Medulla oblongata (tissue), 1 donor: Measurements from ENCODE around the gene PTGES2.

Source experiments
- DNase-seq: peaks from one replicate; pipeline ENCODE4 v3.0.0-alpha.2; 2015; ENCODE audit errors: extremely low spot score

PTGES2 gene

DNA sequence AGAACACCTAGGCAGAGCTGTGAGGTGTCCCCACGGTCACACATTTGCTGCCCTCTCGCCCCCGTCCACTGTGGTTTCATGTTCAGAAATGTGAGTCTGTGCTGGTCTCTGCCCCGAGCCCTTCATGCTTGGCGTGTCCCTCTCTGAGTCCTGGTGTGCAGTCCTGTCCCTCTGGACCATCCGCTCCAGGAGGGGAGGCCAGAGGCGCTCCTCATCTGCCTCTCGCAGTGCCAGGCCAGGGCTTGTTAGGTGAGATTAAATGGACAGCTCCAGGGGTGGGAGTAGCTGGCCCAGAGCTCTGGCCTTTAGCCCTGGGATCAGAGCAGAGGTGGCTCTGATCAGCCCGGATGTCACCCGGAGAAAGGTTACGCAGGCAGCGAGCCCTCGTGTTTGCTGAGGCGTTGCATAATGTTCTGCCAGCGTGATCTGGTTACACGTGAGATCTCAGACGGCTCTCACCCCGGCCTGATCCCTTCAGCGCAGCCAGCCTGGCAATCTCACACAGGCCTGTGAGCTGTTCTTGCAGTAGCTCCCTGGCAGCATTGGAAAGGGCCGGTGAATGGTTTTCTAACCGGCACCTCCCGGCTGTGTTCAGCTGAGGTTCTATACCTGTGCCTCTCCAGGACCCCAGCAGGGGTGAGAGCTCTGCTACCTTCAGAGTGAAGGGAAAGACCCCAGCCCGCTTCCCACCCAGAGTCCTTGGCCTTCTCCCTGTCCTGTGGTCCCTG is 24.5 kb downstream of the PTGES2 start:
- DNase-seq, result no peak

DNA sequence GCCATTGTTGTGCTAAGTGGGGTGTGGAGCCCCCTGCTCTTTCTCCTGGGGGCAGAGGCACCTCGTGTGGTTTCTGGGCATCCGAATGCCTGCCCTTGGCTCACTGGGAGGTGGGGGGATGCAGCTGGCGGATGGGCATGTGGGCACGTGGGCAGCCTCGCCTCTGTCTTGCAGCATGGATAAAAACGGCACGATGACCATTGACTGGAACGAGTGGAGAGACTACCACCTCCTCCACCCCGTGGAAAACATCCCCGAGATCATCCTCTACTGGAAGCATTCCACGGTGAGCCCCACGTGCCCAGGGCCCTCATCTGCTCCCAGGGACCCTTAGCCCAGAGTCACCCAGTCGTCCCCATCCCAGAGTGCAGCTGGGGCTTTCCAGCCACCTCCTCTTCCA is 25.3 kb downstream of the PTGES2 start:
- no peak for DNase-seq

DNA sequence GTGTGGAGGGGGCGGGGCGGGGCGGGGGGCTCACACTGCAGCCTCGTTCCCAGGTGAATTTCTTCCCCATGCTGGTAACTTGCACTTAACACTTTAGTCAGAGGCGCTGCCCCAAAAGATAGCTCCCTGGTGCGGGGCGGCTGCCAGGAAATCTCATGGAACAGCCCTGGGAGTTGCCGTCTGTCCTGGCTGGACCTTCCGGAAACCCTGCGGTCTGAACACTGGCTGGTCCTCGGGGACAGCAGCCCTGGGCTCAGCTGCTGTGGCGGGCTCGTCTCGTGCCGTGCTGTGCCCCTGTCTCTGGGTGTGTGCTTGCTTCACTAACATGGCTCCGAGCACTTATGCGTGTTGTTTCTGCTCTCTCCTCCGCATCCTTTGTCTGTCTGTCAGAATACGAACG is 25.8 kb downstream of the PTGES2 start:
- no peak for DNase-seq

DNA sequence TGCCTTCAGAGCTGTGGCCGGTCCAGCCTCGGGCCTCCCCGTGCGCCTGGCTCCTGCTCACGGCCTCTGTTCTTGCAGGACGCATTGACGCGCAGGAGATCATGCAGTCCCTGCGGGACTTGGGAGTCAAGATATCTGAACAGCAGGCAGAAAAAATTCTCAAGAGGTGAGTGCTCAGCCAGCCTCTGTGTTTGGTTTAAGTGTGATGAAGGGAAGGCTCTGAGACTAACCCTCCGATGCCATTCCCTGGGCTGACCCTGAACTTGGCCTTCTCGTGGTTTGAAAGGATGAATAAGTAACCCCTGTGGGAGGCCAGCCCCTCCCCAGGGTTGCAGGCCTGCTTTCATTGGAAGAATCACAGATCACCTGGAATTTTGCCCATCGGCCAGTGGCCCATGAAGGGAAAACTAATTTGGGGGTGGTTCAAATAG is 26.3 kb downstream of the PTGES2 start:
- no peak for DNase-seq

DNA sequence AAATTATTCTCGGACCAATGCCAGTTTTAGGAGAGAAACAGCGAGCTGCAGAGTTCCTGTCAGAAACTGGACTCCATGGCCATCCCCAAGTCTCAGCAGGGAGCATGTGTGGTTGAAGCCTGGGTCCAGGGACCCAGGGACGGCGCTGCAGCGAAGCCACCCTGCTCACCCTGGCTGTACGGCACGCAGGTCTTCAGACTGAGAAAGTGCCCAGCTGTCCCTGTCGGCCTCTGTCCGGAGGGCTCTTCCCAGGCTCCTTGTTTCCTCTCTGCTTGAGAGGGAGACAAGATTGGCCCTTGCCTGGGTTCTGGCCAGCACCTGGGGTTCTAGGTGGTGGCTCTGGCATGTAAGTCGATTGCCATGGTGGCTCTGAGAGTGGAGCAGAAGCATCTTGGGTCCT is 26.9 kb downstream of the PTGES2 start:
- DNase-seq, result no peak

DNA sequence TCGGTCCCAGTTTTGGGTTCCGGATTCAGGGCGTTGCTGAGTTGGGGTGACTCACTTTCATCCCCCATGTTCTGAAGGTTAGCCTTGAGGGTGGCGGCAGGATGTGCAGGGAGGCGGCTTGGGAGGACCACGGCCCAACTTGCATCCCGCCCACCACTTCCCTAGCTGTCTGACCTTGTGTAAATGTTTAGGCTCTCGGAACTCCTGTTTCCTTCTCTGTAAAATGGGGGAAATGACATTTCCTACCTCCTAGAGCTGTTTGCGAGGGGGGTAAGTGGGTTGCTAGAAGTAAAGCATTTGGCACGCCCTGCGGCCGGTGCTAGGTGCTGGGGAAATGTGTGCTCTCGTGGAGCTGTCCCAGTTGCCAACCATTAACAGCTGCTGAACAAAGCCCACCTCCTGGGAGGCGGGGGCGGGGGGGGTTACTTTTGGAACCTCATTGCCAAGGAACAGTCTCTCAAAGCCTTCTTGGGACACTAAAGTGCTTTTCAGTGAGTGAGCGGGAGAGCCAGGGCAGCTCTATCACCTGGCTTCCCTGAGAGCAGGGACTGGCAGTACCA is 27.5 kb downstream of the PTGES2 start:
- no peak for DNase-seq

DNA sequence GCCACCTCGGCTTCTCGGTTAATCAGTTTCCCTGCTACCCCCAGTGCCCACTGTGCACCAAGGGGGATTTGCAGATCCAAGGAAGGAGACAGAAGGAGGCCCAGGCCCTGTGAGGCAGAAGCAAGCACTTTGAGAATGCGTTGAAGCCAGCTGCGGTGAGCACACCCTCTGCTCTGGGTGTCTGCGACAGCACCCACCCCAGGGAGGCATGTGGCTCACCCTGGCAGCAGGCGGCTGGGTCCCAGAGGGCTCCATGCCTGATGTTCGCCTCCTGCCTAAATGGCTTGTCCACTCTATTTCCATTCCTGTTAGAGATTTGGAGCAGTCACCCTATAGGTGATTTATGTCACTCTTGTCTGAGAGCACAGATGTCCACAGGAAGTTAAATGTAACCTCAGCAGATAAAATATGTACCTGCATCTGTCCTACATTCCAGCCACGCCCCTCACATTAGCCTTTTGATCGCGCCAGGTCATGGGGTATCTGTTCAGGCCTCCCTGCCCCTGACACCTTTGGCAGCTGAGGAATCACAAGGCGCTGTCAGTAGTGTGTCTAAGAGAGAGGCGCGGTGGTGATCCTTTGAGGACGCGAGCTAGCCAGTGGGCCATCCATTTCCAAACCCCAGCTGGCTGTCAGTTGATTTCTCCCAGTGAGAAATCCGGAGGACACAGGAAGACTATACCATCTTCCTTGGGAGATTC is 28.1 kb downstream of the PTGES2 start:
- DNase-seq, result no peak

DNA sequence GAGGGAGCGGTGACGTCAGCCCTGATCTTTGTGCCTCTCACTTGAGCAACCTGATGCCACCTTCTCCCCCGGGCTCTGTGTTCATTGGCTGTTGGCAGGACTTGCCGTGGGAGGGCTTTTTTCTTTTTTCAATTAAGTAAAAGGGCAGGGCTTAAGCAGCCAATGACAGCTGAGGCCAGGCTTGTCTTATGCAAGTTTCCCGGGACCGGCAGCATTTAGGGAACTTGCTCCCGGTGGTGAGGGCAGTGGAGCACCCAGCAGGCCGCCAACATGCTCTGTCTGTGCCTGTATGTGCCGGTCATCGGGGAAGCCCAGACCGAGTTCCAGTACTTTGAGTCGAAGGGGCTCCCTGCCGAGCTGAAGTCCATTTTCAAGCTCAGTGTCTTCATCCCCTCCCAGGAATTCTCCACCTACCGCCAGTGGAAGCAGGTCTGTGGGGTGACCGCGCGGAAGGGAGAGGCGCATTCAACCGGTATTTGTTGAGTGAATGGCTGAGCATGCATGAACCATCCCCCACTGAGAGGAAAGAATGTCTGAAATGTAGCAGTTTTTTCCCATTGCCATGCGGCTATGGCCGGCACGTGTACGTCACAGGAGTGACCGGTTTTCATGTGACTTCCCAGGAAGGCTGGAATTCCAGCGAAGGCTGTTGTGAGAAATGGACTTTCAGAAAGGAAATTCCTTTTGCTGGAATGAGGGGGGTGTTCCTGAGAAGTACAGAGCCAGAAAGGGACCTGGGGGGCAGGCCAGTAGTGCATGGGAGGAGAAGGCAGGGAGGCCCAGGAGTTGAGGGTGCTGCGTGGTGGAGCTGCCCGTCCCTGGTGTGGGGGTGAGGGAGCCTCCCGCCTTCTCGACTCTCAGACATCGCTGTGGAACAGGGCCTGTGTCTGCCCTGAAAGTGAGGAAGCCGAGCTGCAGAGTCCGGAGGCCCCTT is 29.0 kb downstream of the PTGES2 start:
- DNase-seq, result peak; percentile 91

DNA sequence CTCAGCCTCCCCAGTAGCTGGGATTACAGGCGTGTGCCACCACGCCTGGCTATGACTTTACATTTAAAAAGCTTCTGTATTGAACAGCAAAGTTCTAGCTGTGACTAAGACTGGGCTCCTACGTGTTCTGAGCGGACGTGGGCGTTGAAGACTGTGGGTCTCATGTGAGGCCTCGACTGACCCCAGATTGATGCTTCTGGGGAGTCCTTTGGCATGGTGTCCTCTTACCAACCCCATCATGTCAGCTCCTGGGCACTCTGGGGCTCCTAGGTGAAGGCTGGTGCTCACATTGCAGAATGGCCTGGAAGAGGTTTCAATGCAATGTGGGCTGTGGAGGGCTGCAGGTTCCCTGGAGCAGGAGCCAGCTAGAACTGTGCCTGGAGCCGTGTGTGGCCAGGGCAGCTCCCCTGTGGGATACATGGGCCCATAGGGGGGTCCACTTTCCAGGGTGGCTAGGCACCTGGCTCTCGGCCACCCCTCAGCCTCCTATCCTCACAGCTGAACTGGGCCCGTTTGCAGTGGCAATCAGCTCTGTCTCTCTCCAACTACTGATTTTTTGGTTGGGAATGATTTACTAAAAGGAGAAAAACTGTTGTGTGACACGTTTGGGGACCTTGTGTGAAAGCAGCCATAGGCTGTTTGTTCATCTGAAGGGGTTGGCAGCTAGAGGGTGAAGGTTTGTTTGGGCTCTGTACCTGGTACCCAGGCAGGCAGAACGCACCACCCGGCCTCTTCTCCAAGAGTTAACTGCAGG is 29.8 kb downstream of the PTGES2 start:
- DNase-seq, result no peak

DNA sequence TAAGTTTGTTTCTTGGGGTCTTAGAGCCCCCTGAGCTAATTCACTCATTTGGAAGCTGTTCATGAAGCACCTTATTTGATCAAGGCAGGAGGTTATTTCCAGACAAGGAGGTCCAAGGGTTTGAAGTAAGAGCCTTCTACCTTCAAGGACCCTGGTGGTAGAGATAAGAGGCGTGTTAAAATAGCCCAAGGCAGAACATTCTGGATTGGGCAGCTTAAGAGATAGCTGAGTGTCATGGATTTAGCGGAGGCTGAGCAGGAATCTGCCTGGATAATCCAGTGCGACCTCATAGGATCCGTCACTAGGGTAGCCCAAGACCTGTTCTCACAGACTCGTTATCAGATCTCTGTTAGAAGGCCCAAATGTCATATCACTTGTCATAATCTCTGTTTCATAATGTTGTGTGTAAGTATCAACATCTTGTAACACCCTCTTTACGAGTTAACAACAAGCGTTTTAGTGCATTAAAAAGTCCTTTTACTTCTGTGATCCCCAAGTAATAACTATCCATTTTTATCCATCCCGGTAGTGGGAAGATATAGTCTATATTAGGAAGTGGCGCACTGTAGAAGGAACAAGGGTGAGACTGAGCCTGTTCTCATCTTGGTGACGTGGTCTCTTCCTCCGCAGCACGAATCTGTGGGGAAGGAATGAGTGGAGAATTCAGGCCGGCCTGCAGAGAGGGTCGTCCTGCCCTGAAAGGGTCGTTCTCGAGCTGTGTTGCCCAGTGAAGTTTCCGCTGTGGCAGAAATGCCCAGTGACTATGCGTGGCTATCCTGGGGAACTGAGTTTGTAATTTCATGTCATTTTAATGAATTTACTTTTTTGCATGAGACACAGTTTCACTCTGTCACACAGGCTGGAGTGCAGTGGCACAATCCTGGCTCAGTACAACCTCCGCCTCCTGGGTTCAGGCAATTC is 30.7 kb downstream of the PTGES2 start:
- no peak for DNase-seq

DNA sequence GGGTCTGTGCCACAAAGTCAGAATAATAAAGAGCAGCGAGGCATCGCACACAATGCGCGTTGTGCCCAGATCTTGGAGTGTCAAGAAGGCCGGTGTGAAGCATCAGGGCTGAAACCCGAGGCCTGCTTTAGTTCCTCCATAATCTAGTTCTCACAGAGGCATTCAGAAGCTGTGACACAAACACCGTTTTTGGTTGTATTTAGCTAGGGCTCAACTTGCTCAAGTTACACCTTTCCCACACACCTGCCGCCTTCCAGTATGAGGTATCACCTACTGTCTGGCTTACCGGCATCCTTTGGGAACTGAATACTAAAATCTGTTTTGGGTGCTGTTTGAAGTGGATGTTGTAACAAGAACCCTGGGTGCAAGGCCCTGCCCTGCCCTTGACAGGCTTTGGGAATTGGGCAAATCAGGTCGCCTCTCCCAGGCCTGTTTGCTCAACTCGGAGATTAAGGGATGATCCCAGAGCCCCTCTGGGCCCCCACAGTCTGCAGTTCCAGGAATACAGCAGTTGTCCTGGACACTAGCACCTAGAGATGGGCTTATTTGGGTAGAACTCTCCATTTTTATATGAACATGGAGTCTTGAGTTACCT is 32.5 kb downstream of the PTGES2 start:
- DNase-seq, result no peak

DNA sequence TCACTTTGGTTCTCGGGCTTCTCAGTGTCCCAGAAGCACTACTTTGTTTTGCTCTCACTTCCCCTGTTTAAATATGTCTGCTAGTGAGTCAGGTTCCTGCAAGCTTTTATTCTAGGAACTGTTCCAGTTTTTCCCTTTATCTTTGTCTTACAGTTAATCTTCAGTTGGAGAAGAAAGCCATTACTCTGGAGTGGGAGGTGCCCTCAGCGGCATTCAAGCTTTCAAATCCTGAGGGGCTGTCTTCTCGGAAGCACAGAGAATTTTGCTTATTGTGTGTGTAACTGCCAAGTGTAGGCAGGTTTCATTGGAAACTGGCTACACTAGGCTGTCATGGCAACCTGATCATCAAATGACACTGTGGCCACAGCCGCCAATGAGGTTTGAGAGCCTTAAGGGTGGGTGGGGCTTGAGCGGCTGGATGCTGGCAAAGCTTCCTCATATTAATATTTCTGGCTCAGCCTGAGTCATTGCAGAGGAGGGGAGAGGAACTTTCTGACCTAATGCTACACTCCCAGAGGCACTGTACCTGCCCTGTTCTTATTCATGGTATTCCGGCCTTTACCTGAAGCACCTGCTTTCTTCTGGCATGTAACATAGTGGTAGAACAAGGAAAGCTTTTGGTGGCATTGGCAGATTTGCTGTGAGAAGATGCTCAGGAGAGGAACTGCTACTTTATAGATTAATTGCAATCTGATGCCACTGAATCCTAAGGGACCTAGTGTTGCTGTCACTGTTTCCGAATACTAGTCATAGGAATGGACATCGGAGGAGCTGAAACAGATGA is 33.2 kb downstream of the PTGES2 start:
- peak; percentile 94 for DNase-seq

DNA sequence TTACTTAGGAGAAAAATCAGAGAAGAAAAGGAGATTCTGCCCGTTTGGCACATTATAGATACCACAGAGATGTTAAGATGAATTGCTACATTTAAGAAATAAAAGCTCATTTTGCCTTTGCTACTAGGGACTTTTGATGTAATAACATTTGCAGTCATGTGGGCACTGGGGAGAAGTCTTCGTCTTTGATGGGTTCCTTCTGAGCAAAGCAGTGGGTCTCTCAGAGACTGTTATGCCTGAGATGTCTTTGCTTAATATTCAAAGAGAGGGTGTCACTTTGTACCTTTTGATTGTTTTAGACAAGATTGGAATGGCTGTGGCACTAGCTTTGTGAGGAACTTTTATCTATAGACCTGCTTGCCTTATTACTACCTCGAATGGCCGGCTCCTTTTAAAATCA is 34.5 kb downstream of the PTGES2 start:
- no peak for DNase-seq

DNA sequence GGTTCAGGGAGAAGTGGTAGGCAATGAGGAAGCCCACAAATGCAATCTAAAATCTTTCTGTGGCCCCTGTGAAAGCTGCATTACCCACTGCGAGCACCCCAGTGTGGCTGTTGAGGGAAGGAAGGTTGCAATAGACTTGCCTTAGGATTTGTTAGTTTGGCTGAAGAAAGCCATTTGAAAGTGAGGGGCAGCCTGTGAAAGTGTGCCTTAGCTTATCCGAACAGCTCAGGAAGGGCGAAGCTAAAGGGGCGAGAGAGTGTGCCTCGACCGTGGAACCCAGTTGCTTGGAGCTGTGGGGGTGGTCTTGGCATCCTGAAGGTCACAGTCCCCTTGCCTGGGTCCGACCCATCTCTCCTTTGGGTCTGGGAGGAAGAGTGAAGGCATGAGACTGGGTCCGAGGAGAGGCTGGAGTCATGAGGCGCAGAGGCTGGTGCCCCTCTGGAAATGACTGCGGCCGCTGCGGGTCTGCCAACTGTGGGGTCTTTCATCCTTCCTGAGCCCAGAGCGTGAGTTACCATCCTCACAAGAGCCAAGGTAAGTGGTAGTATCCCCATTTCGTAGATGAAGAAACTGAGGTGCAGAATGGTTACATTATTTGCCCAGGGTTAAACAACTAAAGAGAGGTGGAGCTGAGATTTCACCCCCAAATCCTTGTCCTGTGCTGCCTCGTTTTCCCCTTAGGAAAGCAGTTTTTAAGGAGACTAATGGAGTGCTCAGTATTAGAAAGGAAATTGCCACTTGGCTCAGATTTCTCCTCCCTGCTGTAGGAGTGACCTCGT is 35.1 kb downstream of the PTGES2 start:
- DNase-seq, result no peak

DNA sequence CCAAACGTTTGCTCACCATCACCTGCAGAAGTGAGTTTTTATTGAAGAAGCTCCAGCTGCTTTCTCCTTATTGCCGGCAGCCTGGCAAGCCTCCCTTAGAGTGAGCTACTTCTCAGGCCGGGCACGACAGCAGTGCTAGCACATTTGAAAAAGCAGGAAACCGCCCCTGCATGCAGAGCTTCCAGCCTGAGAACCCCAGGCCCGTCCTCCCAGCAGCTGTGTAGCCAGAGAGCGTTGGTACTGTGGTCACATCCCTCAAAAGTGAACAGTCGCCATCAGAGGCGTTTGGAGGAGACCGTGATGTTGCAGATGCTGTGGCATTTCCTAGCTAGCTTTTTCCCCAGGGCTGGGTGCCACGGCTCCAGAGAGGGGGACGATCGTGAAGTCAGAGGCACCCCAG is 36.0 kb downstream of the PTGES2 start:
- DNase-seq, result peak; percentile 65

DNA sequence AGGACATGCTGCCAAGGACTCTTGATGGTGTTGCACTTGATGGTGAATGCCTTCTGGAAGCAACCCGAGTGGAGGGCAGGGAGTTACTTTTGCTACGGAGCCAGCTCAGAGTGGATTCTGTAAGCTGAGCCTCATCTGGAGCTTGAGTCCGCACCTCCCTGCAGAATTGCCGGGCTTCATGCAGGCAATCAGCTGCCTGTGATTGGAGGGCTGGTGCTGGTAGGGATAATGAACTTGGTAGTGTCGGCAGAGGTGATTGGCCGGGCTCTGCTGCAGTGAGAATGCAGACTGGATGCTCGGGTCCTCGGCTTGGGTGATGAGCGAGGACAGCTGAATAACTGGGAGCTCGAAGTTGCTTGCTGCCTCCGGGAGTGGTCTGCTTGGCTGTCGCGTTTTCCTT is 36.4 kb downstream of the PTGES2 start:
- DNase-seq, result peak; percentile 87

DNA sequence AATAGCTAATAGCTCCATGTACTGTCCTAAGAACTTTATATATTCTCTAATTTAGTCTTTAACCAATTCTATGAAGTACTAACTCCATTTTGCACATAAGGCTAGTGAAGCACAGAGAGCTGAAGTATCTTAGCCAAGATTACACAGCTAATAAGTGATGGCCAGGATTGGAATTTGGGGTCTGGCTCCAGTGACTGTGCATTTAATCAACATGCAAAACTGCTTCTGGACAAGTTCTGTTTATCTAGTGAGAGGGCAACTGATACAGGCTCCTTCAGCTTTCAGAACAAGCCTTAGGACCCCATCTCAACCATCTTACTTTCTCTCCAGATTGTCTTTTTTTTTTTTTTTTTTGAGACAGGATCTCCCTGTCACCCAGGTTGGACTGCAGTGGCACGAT is 38.2 kb downstream of the PTGES2 start:
- DNase-seq, result no peak

DNA sequence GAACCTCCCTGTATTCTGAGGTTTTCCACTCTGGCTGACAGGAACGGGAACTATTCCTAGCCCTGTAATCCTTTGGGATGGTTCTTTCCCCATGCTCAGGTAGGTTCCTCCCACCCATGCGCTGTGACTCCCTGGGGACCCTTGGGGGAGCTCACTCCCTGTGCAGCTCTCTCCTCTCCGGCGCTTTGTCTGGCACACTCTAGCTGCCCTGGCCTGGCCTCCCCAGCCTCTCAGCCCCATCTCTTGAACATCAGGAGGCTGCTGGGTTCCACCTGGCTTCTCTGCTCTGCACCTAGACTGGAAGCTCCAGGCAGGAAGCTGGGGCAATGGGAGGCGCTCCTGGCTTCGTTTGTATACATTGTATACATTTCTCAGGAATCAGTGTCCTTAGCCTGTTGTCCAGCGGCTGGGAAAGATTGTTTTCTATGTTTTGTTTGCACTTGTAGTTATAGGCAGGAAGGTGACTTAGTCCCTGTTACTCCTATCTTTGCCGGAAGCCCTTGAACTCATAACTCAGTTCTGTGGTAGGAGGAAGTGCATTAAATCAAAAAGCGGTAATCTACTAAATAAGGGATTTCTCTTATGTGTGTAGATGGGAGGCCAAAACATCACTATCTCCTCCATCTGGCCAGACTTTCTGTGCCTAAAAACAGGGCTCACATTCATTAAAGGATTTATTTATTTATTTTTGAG is 39.1 kb downstream of the PTGES2 start:
- no peak for DNase-seq
